ENCODE measurements around the gene KRTAP10-3. TPM values are rescaled to one million over a fixed set of nuclear protein-coding genes. Genes with fewer than 3 reads are reported as not detected.

KRTAP10-3 gene
- total RNA-seq, 1 donor from 2014 or later, result not detected

Other genes starting within 250 kb of the KRTAP10-3 start
- gene CFAP410, start 219.4 kb downstream of the KRTAP10-3 start, total RNA-seq (ENCODE audit: unreplicated experiment), result 20.6 TPM
- gene TRPM2, start 205.2 kb downstream of the KRTAP10-3 start, total RNA-seq (ENCODE audit: unreplicated experiment), result not detected
- gene LRRC3, start 103.3 kb downstream of the KRTAP10-3 start, total RNA-seq (ENCODE audit: unreplicated experiment), result 5.8 TPM
- gene KRTAP10-1, start 18.6 kb downstream of the KRTAP10-3 start, total RNA-seq (ENCODE audit: unreplicated experiment), result not detected
- gene KRTAP10-2, start 7.3 kb downstream of the KRTAP10-3 start, total RNA-seq (ENCODE audit: unreplicated experiment), result not detected
- not detected for gene KRTAP10-4, start 14.9 kb upstream of the KRTAP10-3 start, total RNA-seq (ENCODE audit: unreplicated experiment)
- not detected for gene KRTAP10-5, start 21.8 kb upstream of the KRTAP10-3 start, total RNA-seq (ENCODE audit: unreplicated experiment)
- gene KRTAP10-6, start 33.7 kb upstream of the KRTAP10-3 start, total RNA-seq (ENCODE audit: unreplicated experiment), result not detected
- not detected for gene KRTAP10-7, start 41.8 kb upstream of the KRTAP10-3 start, total RNA-seq (ENCODE audit: unreplicated experiment)
- not detected for gene KRTAP10-8, start 53.3 kb upstream of the KRTAP10-3 start, total RNA-seq (ENCODE audit: unreplicated experiment)
- gene KRTAP10-9, start 68.3 kb upstream of the KRTAP10-3 start, total RNA-seq (ENCODE audit: unreplicated experiment), result not detected
- gene KRTAP10-10, start 78.6 kb upstream of the KRTAP10-3 start, total RNA-seq (ENCODE audit: unreplicated experiment), result not detected
- not detected for gene KRTAP10-11, start 87.6 kb upstream of the KRTAP10-3 start, total RNA-seq (ENCODE audit: unreplicated experiment)
- not detected for gene KRTAP12-4, start 95.9 kb upstream of the KRTAP10-3 start, total RNA-seq (ENCODE audit: unreplicated experiment)
- gene KRTAP12-3, start 99.1 kb upstream of the KRTAP10-3 start, total RNA-seq (ENCODE audit: unreplicated experiment), result not detected
- gene KRTAP12-2, start 108.1 kb upstream of the KRTAP10-3 start, total RNA-seq (ENCODE audit: unreplicated experiment), result not detected
- not detected for gene KRTAP12-1, start 123.4 kb upstream of the KRTAP10-3 start, total RNA-seq (ENCODE audit: unreplicated experiment)
- not detected for gene KRTAP10-12, start 138.4 kb upstream of the KRTAP10-3 start, total RNA-seq (ENCODE audit: unreplicated experiment)
- gene TSPEAR, start 152.8 kb upstream of the KRTAP10-3 start, total RNA-seq (ENCODE audit: unreplicated experiment), result not detected
- 77.7 TPM for gene UBE2G2, start 243.0 kb upstream of the KRTAP10-3 start, total RNA-seq (ENCODE audit: unreplicated experiment)

Data from glutamatergic neuron (in vitro differentiated cells).